Fibroblast of lung (primary cell): Measurements from ENCODE around the gene ATP6V0E2. TPM values are rescaled to one million over a fixed set of nuclear protein-coding genes. Genes with fewer than 3 reads are reported as not detected.

ENCODE experiments used
- DNase-seq, 2 donors: peaks; one replicate each; pipeline versions ENCODE4 v3.0.0 to v3.0.0-alpha.2; 2010; ENCODE audit warnings: low read depth in 2 of 2
- H2AFZ ChIP-seq: 2 replicates; pipeline ENCODE4 v1.5.1; 2012; ENCODE audit warnings: low read length, control low read depth, inconsistent platforms
- H3K27ac ChIP-seq: 2 replicates; pipeline ENCODE4 v1.5.1; 2011; ENCODE audit warnings: low read length, control low read depth; ENCODE audit not compliant: insufficient read depth
- H3K27me3 ChIP-seq: 2 replicates; pipeline ENCODE4 v1.5.1; 2011; ENCODE audit warnings: mild to moderate bottlenecking, low read length; ENCODE audit not compliant: control insufficient read depth, insufficient read depth
- H3K36me3 ChIP-seq: 2 replicates; pipeline ENCODE4 v1.5.1; 2011; ENCODE audit warnings: low read length; ENCODE audit not compliant: control insufficient read depth, insufficient read depth
- H3K4me1 ChIP-seq: 2 replicates; pipeline ENCODE4 v1.5.1; 2011; ENCODE audit warnings: low read length; ENCODE audit not compliant: control insufficient read depth, insufficient read depth; ENCODE audit errors: extremely low read depth
- H3K4me2 ChIP-seq: 2 replicates; pipeline ENCODE4 v1.5.1; 2011; ENCODE audit warnings: low read length, control low read depth; ENCODE audit not compliant: insufficient read depth; ENCODE audit errors: extremely low read depth
- H3K4me3 ChIP-seq, 4 experiments: fragments of 200-600 bp in 1 of 4; sonication (generic) in 1 of 4; replicated peaks in 1 of 4; 2 replicates each; pipeline ENCODE4 v1.5.1; 2011 to 2016; ENCODE audit warnings: low read length in 4 of 4, low read depth in 3 of 4, mild to moderate bottlenecking in 3 of 4, control low read depth in 2 of 4, inconsistent platforms in 1 of 4, mixed read lengths in 1 of 4; ENCODE audit not compliant: insufficient read depth in 1 of 4; ENCODE audit errors: control extremely low read depth in 1 of 4
- H3K79me2 ChIP-seq: 2 replicates; pipeline ENCODE4 v1.5.1; 2012; ENCODE audit warnings: mild to moderate bottlenecking, low read length, inconsistent platforms; ENCODE audit not compliant: control insufficient read depth, insufficient read depth
- H3K9ac ChIP-seq: 2 replicates; pipeline ENCODE4 v1.5.1; 2011; ENCODE audit warnings: mild to moderate bottlenecking, low read length, control low read depth; ENCODE audit not compliant: insufficient read depth
- H3K9me3 ChIP-seq: 2 replicates; pipeline ENCODE4 v1.5.1; 2012; ENCODE audit warnings: low read depth, low read length; ENCODE audit not compliant: control insufficient read depth, insufficient read depth
- H4K20me1 ChIP-seq: 2 replicates; pipeline ENCODE4 v1.5.1; 2011; ENCODE audit warnings: low read length; ENCODE audit not compliant: control insufficient read depth, insufficient read depth; ENCODE audit errors: extremely low read depth
- EZH2 ChIP-seq: IDR thresholded peaks from 2 replicates; pipeline ENCODE4 v1.5.1; 2012; ENCODE audit warnings: low read length, control low read depth, mild to moderate bottlenecking; ENCODE audit errors: missing control alignments
- polyA plus RNA-seq, 2 donors: library from polyadenylated mRNA; depleted of rRNA in 1 of 2; stranded (reverse) in 1 of 2; unstranded in 1 of 2; fragments of >200 nt; gene quantifications; 2 replicates each; pipeline ENCODE4 v1.2.1, GENCODE V29; 2011 to 2012; ENCODE audit warnings: missing spikeins in 1 of 2
- total RNA-seq: library from RNA; depleted of rRNA; stranded (reverse); fragments of >200 nt; gene quantifications from 2 replicates; pipeline ENCODE4 v1.2.1, GENCODE V29; 2014
- TF ChIP-seq, protein P1 (sequence below), 2 donors: IDR thresholded peaks in 1 of 2; conservative IDR thresholded peaks in 1 of 2; 1 replicate in 1 of 2; 2 replicates in 1 of 2; pipeline ENCODE4 v1.5.1; 2011 to 2012; ENCODE audit warnings: low read length in 2 of 2, control low read depth in 1 of 2, inconsistent platforms in 1 of 2, low read depth in 1 of 2, mild to moderate bottlenecking in 1 of 2

The ATP6V0E2 gene
- total and polyA plus RNA-seq, 2 donors (not counting 1 experiment from before 2014, with no cell fraction given), result 14.3 to 22.6 TPM

GRCh38 chr7:149880638-149881311, 7.0 kb downstream of the ATP6V0E2 start:
- H3K9ac ChIP-seq, result no peak overlapping the region
- no peaks in the 10 kb centered on the region for H4K20me1 ChIP-seq
- H3K9me3 ChIP-seq, result no peaks in the 10 kb centered on the region
- no peaks in the 10 kb centered on the region for H3K36me3 ChIP-seq
- H3K27ac ChIP-seq, result no peak overlapping the region
- no peaks in the 10 kb centered on the region for H3K4me1 ChIP-seq
- H3K4me3 ChIP-seq, result no peak overlapping the region
- H3K79me2 ChIP-seq, result no peaks in the 10 kb centered on the region
- no peak overlapping the region for H2AFZ ChIP-seq
- no peaks in the 10 kb centered on the region for H3K27me3 ChIP-seq
- no peak overlapping the region for H3K4me2 ChIP-seq
- TF ChIP-seq, protein P1, sequence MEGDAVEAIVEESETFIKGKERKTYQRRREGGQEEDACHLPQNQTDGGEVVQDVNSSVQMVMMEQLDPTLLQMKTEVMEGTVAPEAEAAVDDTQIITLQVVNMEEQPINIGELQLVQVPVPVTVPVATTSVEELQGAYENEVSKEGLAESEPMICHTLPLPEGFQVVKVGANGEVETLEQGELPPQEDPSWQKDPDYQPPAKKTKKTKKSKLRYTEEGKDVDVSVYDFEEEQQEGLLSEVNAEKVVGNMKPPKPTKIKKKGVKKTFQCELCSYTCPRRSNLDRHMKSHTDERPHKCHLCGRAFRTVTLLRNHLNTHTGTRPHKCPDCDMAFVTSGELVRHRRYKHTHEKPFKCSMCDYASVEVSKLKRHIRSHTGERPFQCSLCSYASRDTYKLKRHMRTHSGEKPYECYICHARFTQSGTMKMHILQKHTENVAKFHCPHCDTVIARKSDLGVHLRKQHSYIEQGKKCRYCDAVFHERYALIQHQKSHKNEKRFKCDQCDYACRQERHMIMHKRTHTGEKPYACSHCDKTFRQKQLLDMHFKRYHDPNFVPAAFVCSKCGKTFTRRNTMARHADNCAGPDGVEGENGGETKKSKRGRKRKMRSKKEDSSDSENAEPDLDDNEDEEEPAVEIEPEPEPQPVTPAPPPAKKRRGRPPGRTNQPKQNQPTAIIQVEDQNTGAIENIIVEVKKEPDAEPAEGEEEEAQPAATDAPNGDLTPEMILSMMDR (conservative IDR thresholded peaks at IDR 0.05 in 1 of 2, IDR thresholded peaks at IDR 0.05 in 1 of 2; ENCODE audit: low read depth in 1 of 2, low read length in 2 of 2), result no peak
- DNase-seq, result no peak

GRCh38 chr7:149881328-149882247, 7.8 kb downstream of the ATP6V0E2 start:
- H3K4me1 ChIP-seq, result no peaks in the 10 kb centered on the region
- H3K27ac ChIP-seq, result no peak overlapping the region
- no peak for DNase-seq

More at GRCh38 chr7:149881328-149882247, 7.8 kb downstream of the ATP6V0E2 start:
- H3K4me2 ChIP-seq, result no peak overlapping the region
- no peak overlapping the region for H3K4me3 ChIP-seq
- TF ChIP-seq, protein P1 (conservative IDR thresholded peaks at IDR 0.05 in 1 of 2, IDR thresholded peaks at IDR 0.05 in 1 of 2; ENCODE audit: low read depth in 1 of 2, low read length in 2 of 2), result no peak
- TF ChIP-seq EZH2, result no peak
- H2AFZ ChIP-seq, result no peak overlapping the region
- no peaks in the 10 kb centered on the region for H3K36me3 ChIP-seq
- no peaks in the 10 kb centered on the region for H4K20me1 ChIP-seq
- no peak overlapping the region for H3K9ac ChIP-seq
- no peaks in the 10 kb centered on the region for H3K9me3 ChIP-seq
- H3K79me2 ChIP-seq, result no peaks in the 10 kb centered on the region
- H3K27me3 ChIP-seq, result no peaks in the 10 kb centered on the region
